Tibial artery (tissue), 4 donors: ENCODE data around the gene NKRF.

Experiments
- DNase-seq, 2 donors: peaks; one replicate each; pipeline ENCODE4 v3.0.0-alpha.2; 2019
- H3K27ac ChIP-seq, 2 donors: fragments of 200-600 bp; sonication (generic) in 1 of 2; 1 replicate in 1 of 2; 2 replicates in 1 of 2; pipeline ENCODE4 v1.5.1; 2018 to 2019; ENCODE audit warnings: mild to moderate bottlenecking in 1 of 2
- H3K27me3 ChIP-seq, 2 donors: fragments of 200-600 bp; sonication (generic) in 1 of 2; one replicate each; pipeline versions ENCODE4 v1.5.1 to v1.6.0; 2016 to 2019
- H3K36me3 ChIP-seq, 3 donors: fragments of 200-600 bp; sonication (generic) in 2 of 3; one replicate each; pipeline ENCODE4 v1.5.1; 2016 to 2019; ENCODE audit warnings: mild to moderate bottlenecking in 2 of 3
- H3K4me1 ChIP-seq, 4 donors: fragments of 200-600 bp; sonication (generic) in 2 of 4; 1 replicate in 3 of 4; 2 replicates in 1 of 4; pipeline ENCODE4 v1.5.1; 2016 to 2019
- H3K4me3 ChIP-seq, 2 donors: fragments of 200-600 bp; sonication (generic) in 1 of 2; 1 replicate in 1 of 2; 2 replicates in 1 of 2; pipeline ENCODE4 v1.5.1; 2018 to 2019; ENCODE audit warnings: mild to moderate bottlenecking in 2 of 2
- H3K9me3 ChIP-seq, 3 donors: fragments of 200-600 bp; sonication (generic) in 1 of 3; one replicate each; pipeline ENCODE4 v1.5.1; 2016 to 2019
- intact Hi-C: fragments of 100-400 bp; cut with DNase I; formaldehyde crosslinking; loops from one replicate; pipeline ENCODE4 v1.15.0; 2023; ENCODE audit warnings: low total_unique reads
- TF ChIP-seq, protein P1 (sequence below), 2 experiments: fragments of 200-600 bp in 1 of 2; fragments of 450-650 bp in 1 of 2; IDR thresholded peaks; one replicate each; pipeline ENCODE4 v1.5.1; 2017 to 2019; ENCODE audit warnings: antibody characterized with exemption in 2 of 2, mild to moderate bottlenecking in 1 of 2, moderate library complexity in 1 of 2

Gene NKRF

DNA sequence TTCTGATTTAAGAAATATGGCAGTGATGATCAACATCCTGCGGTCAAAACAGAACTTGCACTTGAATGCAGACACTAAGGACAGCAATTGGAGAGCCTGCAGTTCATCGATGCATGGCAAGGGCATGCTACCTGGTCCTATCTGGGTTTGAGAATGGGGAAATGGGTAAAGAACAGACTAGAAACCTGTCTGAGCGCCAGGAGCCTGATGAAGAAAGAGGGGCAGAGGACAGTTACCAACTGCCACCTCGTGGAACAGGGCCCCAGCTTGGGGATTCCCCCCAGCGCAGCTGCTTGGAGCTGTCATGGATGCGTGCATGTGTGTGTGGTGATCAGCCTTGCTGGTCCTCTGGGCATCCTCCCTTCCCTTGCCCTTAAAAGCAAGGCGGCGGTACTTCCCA, 30.2 kb upstream of the NKRF start:
- no peak for DNase-seq
- TF ChIP-seq, protein P1, sequence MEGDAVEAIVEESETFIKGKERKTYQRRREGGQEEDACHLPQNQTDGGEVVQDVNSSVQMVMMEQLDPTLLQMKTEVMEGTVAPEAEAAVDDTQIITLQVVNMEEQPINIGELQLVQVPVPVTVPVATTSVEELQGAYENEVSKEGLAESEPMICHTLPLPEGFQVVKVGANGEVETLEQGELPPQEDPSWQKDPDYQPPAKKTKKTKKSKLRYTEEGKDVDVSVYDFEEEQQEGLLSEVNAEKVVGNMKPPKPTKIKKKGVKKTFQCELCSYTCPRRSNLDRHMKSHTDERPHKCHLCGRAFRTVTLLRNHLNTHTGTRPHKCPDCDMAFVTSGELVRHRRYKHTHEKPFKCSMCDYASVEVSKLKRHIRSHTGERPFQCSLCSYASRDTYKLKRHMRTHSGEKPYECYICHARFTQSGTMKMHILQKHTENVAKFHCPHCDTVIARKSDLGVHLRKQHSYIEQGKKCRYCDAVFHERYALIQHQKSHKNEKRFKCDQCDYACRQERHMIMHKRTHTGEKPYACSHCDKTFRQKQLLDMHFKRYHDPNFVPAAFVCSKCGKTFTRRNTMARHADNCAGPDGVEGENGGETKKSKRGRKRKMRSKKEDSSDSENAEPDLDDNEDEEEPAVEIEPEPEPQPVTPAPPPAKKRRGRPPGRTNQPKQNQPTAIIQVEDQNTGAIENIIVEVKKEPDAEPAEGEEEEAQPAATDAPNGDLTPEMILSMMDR (IDR thresholded peaks at IDR 0.05): no peak
- Histone ChIP-seq H3K4me3 (no peak overlapping the region), H3K4me1 (no peaks in the 10 kb centered on the region), H3K9me3 (no peaks in the 10 kb centered on the region), H3K36me3 (peaks cover 0 to 16% (median 8%) of the 10 kb centered on the region in 3 donors), H3K27me3 (no peaks in the 10 kb centered on the region), H3K27ac (no peak overlapping the region)
- intact Hi-C loops: no loop called here

DNA sequence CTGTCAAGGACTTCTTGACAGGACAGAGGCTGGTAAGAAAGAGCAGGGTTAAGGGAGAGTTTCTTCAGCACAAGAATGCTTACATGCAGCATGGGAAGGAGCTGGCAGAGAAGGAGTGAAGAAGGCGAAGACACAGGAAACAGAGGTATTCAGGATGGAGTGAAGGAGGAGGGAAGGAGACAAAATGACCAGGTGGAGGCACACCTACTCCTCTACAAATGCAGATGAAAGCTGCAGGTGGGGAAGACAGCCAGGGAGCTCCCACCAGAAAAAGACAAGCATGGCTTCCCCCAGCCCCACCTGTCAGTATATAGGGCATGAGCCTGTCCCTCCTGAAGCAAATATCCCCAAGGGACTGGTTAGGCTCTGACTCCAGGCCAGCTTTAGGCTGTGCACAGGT, 29.6 kb upstream of the NKRF start:
- no peak overlapping the region for H3K4me3 ChIP-seq
- peaks cover 0 to 16% (median 8%) of the 10 kb centered on the region in 3 donors for H3K36me3 ChIP-seq
- TF ChIP-seq, protein P1 (IDR thresholded peaks at IDR 0.05): no peak
- no peaks in the 10 kb centered on the region for H3K9me3 ChIP-seq
- DNase-seq: no peak
- intact Hi-C loops: no loop called here
- no peak overlapping the region for H3K27ac ChIP-seq
- H3K4me1 ChIP-seq: no peaks in the 10 kb centered on the region
- H3K27me3 ChIP-seq: no peaks in the 10 kb centered on the region

DNA sequence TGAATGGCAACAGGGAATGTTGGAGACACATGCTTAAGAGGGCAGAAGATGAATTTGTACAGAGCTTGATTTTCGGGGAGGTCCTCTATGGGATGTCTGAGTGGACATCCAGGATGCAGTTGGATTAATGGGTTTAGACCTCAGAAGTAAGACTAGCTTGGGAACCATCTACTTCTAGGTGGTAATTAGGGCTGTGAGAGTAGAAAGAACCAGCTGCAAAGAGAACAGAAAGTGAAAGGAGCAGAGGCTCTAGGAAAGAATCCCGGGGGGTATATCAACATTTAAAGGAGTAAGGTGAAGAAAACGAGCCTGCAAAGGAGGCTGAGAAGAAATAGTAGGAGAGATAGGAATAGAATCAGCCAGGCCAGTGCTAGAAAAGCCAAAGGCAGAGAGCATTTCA, 29.0 kb upstream of the NKRF start:
- Histone ChIP-seq H3K27ac (no peak overlapping the region), H3K4me3 (no peak overlapping the region), H3K9me3 (no peaks in the 10 kb centered on the region), H3K36me3 (peaks cover 0 to 16% (median 8%) of the 10 kb centered on the region in 3 donors), H3K4me1 (no peaks in the 10 kb centered on the region), H3K27me3 (no peaks in the 10 kb centered on the region)
- no peak for DNase-seq
- TF ChIP-seq, protein P1 (IDR thresholded peaks at IDR 0.05): no peak
- intact Hi-C loops: no loop called here

DNA sequence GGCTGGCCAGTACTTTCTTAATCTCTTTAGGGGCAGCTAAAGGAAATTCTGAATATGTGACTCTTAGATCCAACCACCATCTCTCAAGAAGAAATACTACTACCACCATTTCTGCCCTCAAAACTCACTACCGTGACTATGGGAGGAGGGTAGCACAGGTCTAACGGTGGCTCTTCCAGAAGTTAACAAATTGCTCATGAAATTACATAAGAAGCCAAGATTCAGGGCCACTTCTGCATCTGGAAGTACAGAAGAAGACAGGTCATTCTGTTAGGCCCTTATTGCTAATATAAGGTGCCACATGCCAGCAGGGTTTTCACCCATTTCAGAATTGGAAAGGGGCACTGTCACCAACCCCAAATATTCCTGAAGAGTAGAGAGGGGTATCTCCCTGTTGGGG, 19.6 kb upstream of the NKRF start:
- no peak for DNase-seq
- H3K27ac ChIP-seq: no peak overlapping the region
- peaks cover 0 to 7% (median 0%) of the 10 kb centered on the region in 3 donors for H3K36me3 ChIP-seq
- no peak overlapping the region for H3K4me3 ChIP-seq
- H3K27me3 ChIP-seq: no peaks in the 10 kb centered on the region
- no peaks in the 10 kb centered on the region for H3K4me1 ChIP-seq
- TF ChIP-seq, protein P1 (IDR thresholded peaks at IDR 0.05): no peak
- intact Hi-C loops: no loop called here
- H3K9me3 ChIP-seq: no peaks in the 10 kb centered on the region

DNA sequence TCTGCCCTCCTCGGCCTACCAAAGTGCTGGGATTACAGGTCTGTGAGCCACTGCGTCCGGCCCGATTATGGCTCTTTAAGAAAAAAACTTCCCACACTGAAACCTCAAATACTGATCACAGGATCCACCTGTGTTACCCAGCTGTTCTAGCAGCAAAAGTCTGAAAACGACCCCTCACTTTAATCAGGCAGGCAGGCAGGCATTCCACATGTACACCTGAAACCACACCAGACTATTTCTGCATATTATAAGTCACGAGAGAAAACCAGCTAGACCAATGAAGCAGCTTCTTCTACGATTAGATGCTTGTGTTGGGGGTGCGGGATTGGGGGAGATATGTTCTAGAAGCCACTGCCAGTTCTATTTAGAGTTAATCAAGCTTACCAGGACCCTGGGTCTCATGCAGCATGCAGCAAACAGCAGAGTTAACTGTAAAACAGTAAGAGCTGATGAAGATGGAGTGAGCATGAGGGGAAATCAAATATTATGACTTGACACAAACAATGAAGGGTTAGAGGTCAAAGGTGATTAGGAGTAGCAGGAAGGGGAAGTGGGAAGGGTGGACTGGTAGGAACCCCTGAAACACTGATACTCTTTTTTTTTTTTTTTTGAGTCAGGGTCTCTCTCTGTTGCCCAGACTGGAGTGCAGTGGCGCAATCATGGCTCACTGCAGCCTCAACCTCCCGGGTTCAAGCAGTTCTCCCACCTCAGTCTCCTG, 18.9 kb upstream of the NKRF start:
- TF ChIP-seq, protein P1 (IDR thresholded peaks at IDR 0.05): no peak
- Histone ChIP-seq H3K36me3 (peaks cover 0 to 7% (median 0%) of the 10 kb centered on the region in 3 donors), H3K27ac (no peak overlapping the region), H3K9me3 (no peaks in the 10 kb centered on the region), H3K27me3 (no peaks in the 10 kb centered on the region), H3K4me3 (no peak overlapping the region), H3K4me1 (no peaks in the 10 kb centered on the region)
- intact Hi-C loops: no loop called here
- DNase-seq: no peak
